ENCODE measurements around the gene HRAS.

Gene HRAS

GRCh38 chr11:536841-537621 is 1.7 kb upstream of the HRAS start, which contains the start of gene LRRC56:
LRRC56 (plus strand) TSS chr11:537527; CDS start chr11:540685, 3,158 bp downstream.
- Histone ChIP-seq H3K4me1 (ENCODE audit: insufficient read depth, low read length, poor library complexity, severe bottlenecking) (peaks cover 17% of the 10 kb centered on the region), H3K36me3 (ENCODE audit: insufficient read depth, low read length) (peaks cover 2% of the 10 kb centered on the region; the same call in 1 of the 2 replicates), H3K4me3 (ENCODE audit: low read length, poor library complexity, severe bottlenecking) (peak within 1 kb of the TSS; percentile 82), H3K27me3 (ENCODE audit: insufficient read depth, low read length, poor library complexity, severe bottlenecking) (no peaks in the 10 kb centered on the region), H2AFZ (ENCODE audit: low read length) (no peak within 1 kb of the TSS), H3K9me3 (ENCODE audit: insufficient read depth, low read depth, low read length) (no peaks in the 10 kb centered on the region), H3F3A (ENCODE audit: low read depth) (no peaks in the 10 kb centered on the region), H3K4me2 (ENCODE audit: low read depth, low read length, poor library complexity, severe bottlenecking) (peak within 1 kb of the TSS; percentile 70), H3K9ac (ENCODE audit: low read depth, low read length, poor library complexity, severe bottlenecking) (peak within 1 kb of the TSS; percentile 81), H3K79me2 (ENCODE audit: insufficient read depth, low read length) (peaks cover 17% of the 10 kb centered on the region), H4K20me1 (ENCODE audit: insufficient read depth, low read length, poor library complexity, severe bottlenecking) (peaks cover 18% of the 10 kb centered on the region), H3K9me2 (replicated peaks; ENCODE audit: low read depth, low read length) (no peaks in the 10 kb centered on the region)
- no peak for TF ChIP-seq EZH2phosphoT487 (IDR thresholded peaks at IDR 0.05; ENCODE audit: borderline replicate concordance)
- TF ChIP-seq CTCF (conservative IDR thresholded peaks at IDR 0.05; ENCODE audit: low read length) = no peak

- Histone ChIP-seq H3K36me3 (ENCODE audit: insufficient read depth, low read length) (peaks cover 4% of the 10 kb centered on the region; the same call in 1 of the 2 replicates), H3K4me3 (ENCODE audit: low read length, poor library complexity, severe bottlenecking) (peak overlapping the region; percentile 94), H3K9ac (ENCODE audit: low read depth, low read length, poor library complexity, severe bottlenecking) (peak overlapping the region; percentile 85), H3K9me3 (ENCODE audit: insufficient read depth, low read depth, low read length) (no peaks in the 10 kb centered on the region), H3K79me2 (ENCODE audit: insufficient read depth, low read length) (peaks cover 17% of the 10 kb centered on the region), H3K4me2 (ENCODE audit: low read depth, low read length, poor library complexity, severe bottlenecking) (no peak overlapping the region), H3K27me3 (ENCODE audit: insufficient read depth, low read length, poor library complexity, severe bottlenecking) (no peaks in the 10 kb centered on the region), H3K4me1 (ENCODE audit: insufficient read depth, low read length, poor library complexity, severe bottlenecking) (peaks cover 17% of the 10 kb centered on the region), H3K9me2 (replicated peaks; ENCODE audit: low read depth, low read length) (no peaks in the 10 kb centered on the region), H3F3A (ENCODE audit: low read depth) (no peaks in the 10 kb centered on the region), H2AFZ (ENCODE audit: low read length) (no peak overlapping the region), H4K20me1 (ENCODE audit: insufficient read depth, low read length, poor library complexity, severe bottlenecking) (peaks cover 18% of the 10 kb centered on the region)
- no peak for TF ChIP-seq CTCF (conservative IDR thresholded peaks at IDR 0.05; ENCODE audit: low read length)
- TF ChIP-seq EZH2phosphoT487 (IDR thresholded peaks at IDR 0.05; ENCODE audit: borderline replicate concordance) = no peak
Measured at GRCh38 chr11:535210-535518, 212 bp downstream of the HRAS start.

- TF ChIP-seq CTCF (conservative IDR thresholded peaks at IDR 0.05; ENCODE audit: low read length) (no peak), EZH2phosphoT487 (IDR thresholded peaks at IDR 0.05; ENCODE audit: borderline replicate concordance) (no peak)
- peaks cover 4% of the 10 kb centered on the region; the same call in 1 of the 2 replicates for H3K36me3 ChIP-seq (ENCODE audit: insufficient read depth, low read length)
- no peaks in the 10 kb centered on the region for H3K27me3 ChIP-seq (ENCODE audit: insufficient read depth, low read length, poor library complexity, severe bottlenecking)
- no peaks in the 10 kb centered on the region for H3K9me2 ChIP-seq (replicated peaks; ENCODE audit: low read depth, low read length)
- peak overlapping the region; percentile 85 for H3K9ac ChIP-seq (ENCODE audit: low read depth, low read length, poor library complexity, severe bottlenecking)
- H3F3A ChIP-seq (ENCODE audit: low read depth) = no peaks in the 10 kb centered on the region
- H3K9me3 ChIP-seq (ENCODE audit: insufficient read depth, low read depth, low read length) = no peaks in the 10 kb centered on the region
- peaks cover 18% of the 10 kb centered on the region for H4K20me1 ChIP-seq (ENCODE audit: insufficient read depth, low read length, poor library complexity, severe bottlenecking)
- H2AFZ ChIP-seq (ENCODE audit: low read length) = peak overlapping the region; percentile 20; the same call in 1 of the 2 replicates
- peak overlapping the region; percentile 94 for H3K4me3 ChIP-seq (ENCODE audit: low read length, poor library complexity, severe bottlenecking)
- H3K79me2 ChIP-seq (ENCODE audit: insufficient read depth, low read length) = peaks cover 17% of the 10 kb centered on the region
- H3K4me1 ChIP-seq (ENCODE audit: insufficient read depth, low read length, poor library complexity, severe bottlenecking) = peaks cover 17% of the 10 kb centered on the region
- peak overlapping the region; percentile 94 for H3K4me2 ChIP-seq (ENCODE audit: low read depth, low read length, poor library complexity, severe bottlenecking)
Measured at GRCh38 chr11:534396-535209, 773 bp downstream of the HRAS start.
